A549 treated with AZD9567 at 1 μM for 4 hours (cell line): ENCODE measurements around the gene TBC1D28. TPM values are rescaled to one million over a fixed set of nuclear protein-coding genes. Genes with fewer than 3 reads are reported as not detected.

ENCODE experiments used
- total RNA-seq: library from RNA; stranded (reverse); fragments of 200-300 nt; extraction: Qiagen RNA extraction; gene quantifications from 5 replicates; pipeline ENCODE4 v1.2.3, GENCODE V29; 2022; ENCODE audit not compliant: insufficient read depth

Gene TBC1D28
- not detected in 5 replicates for total RNA-seq

GRCh38 chr17:18644291-18644690 lies at the start of gene TBC1D28:
Gene TBC1D28 (minus strand): TSS chr17:18644391. CDS start chr17:18641352, 3,039 bp downstream.

GRCh38 chr17:18681767-18682571 lies 37.8 kb upstream of the TBC1D28 start, which contains the start of gene FOXO3B:
Gene FOXO3B (minus strand): TSS chr17:18682314. CDS start chr17:18681651, 663 bp downstream.

Other genes starting within 250 kb of the TBC1D28 start
- 0.05 TPM in 1 of 5 replicates, not detected in the others for gene LGALS9C, start 167.6 kb downstream of the TBC1D28 start, total RNA-seq
- 3.1 to 4.5 TPM (median 4.2 TPM) in 5 replicates for gene FOXO3B, start 37.9 kb upstream of the TBC1D28 start, total RNA-seq
- 1.2 to 1.4 TPM (median 1.4 TPM) in 5 replicates for gene FBXW10, start 99.7 kb upstream of the TBC1D28 start, total RNA-seq
- 63.7 to 86.9 TPM (median 65.5 TPM) in 5 replicates for gene TVP23B, start 136.8 kb upstream of the TBC1D28 start, total RNA-seq
- gene PRPSAP2, start 213.7 kb upstream of the TBC1D28 start, total RNA-seq: 31.4 to 44.8 TPM (median 41.0 TPM) in 5 replicates